HepG2 (cell line): ENCODE results near the gene CSNK1D. TPM values are rescaled to one million over a fixed set of nuclear protein-coding genes. Genes with fewer than 3 reads are reported as not detected.

ENCODE experiments used
- ARNT2 ChIP-seq: sonication (generic); formaldehyde crosslinking; IDR thresholded peaks from 2 replicates; pipeline ENCODE4 v1.8.0; 2022; ENCODE audit warnings: mild to moderate bottlenecking, low read depth, missing genetic modification reagents, moderate library complexity
- ATF1 ChIP-seq: IDR thresholded peaks from 2 replicates; pipeline ENCODE4 v1.6.1; 2016; ENCODE audit warnings: mild to moderate bottlenecking, control low read depth
- CAMTA2 ChIP-seq: sonication (generic); formaldehyde crosslinking; IDR thresholded peaks from 2 replicates; pipeline ENCODE4 v1.4.0; 2020; ENCODE audit warnings: mild to moderate bottlenecking, missing genetic modification reagents, borderline replicate concordance
- ERF ChIP-seq: IDR thresholded peaks from 2 replicates; pipeline ENCODE4 v1.6.1; 2018; ENCODE audit warnings: missing biosample characterization, missing genetic modification reagents
- IKZF4 ChIP-seq: sonication (generic); formaldehyde crosslinking; IDR thresholded peaks from 2 replicates; pipeline ENCODE4 v1.5.1; 2020; ENCODE audit warnings: borderline replicate concordance, mild to moderate bottlenecking, low read depth, missing genetic modification reagents; ENCODE audit errors: not compliant biosample characterization
- KAT2B ChIP-seq: fragments of 150-350 bp; IDR thresholded peaks from 2 replicates; pipeline ENCODE4 v1.6.1; 2014; ENCODE audit warnings: low read depth, low read length, borderline replicate concordance
- NFIB ChIP-seq: sonication (generic); formaldehyde crosslinking; IDR thresholded peaks from 2 replicates; pipeline ENCODE4 v1.9.0; 2021; ENCODE audit warnings: missing genetic modification reagents, mild to moderate bottlenecking, borderline replicate concordance
- PAWR ChIP-seq: sonication (generic); formaldehyde crosslinking; IDR thresholded peaks from 2 replicates; pipeline ENCODE4 v1.4.0; 2020; ENCODE audit warnings: missing genetic modification reagents, mild to moderate bottlenecking, borderline replicate concordance
- SIX1 ChIP-seq: sonication (generic); formaldehyde crosslinking; IDR thresholded peaks from 2 replicates; pipeline ENCODE4 v1.4.0; 2020; ENCODE audit warnings: missing genetic modification reagents, borderline replicate concordance
- SP140L ChIP-seq: sonication (generic); formaldehyde crosslinking; IDR thresholded peaks from 2 replicates; pipeline ENCODE4 v1.4.0; 2020; ENCODE audit warnings: missing genetic modification reagents, borderline replicate concordance
- SRSF1 ChIP-seq: fragments of 200-400 bp; formaldehyde crosslinking; optimal IDR thresholded peaks from 2 replicates; pipeline ENCODE3; 2017; ENCODE audit warnings: mild to moderate bottlenecking, low read depth, low read length, moderate library complexity
- SSRP1 ChIP-seq: IDR thresholded peaks from 2 replicates; pipeline ENCODE4 v1.6.1; 2016; ENCODE audit warnings: control low read depth
- TCF7 ChIP-seq: sonication (generic); IDR thresholded peaks from 2 replicates; pipeline ENCODE4 v1.6.1; 2016; ENCODE audit warnings: antibody characterized with exemption, low read depth
- ZKSCAN8 ChIP-seq: IDR thresholded peaks from 2 replicates; pipeline ENCODE4 v1.6.1; 2016; ENCODE audit warnings: borderline replicate concordance, missing genetic modification reagents, missing compliant biosample characterization
- ZMYM2 ChIP-seq: sonication (generic); formaldehyde crosslinking; IDR thresholded peaks from 2 replicates; pipeline ENCODE4 v1.8.0; 2022; ENCODE audit warnings: mild to moderate bottlenecking, missing genetic modification reagents
- ZNF124 ChIP-seq: sonication (generic); formaldehyde crosslinking; IDR thresholded peaks from 2 replicates; pipeline ENCODE4 v1.4.0; 2020; ENCODE audit warnings: missing genetic modification reagents
- ZNF24 ChIP-seq: fragments of 450-650 bp; IDR thresholded peaks from 2 replicates; pipeline ENCODE4 v1.6.1; 2017; ENCODE audit warnings: antibody characterized with exemption, mild to moderate bottlenecking
- ZNF282 ChIP-seq: fragments of 450-650 bp; IDR thresholded peaks from 2 replicates; pipeline ENCODE4 v1.6.1; 2018; ENCODE audit not compliant: partially characterized antibody
- ZNF619 ChIP-seq: sonication (generic); formaldehyde crosslinking; IDR thresholded peaks from 2 replicates; pipeline ENCODE4 v1.4.0; 2020; ENCODE audit warnings: mild to moderate bottlenecking, missing genetic modification reagents
- polyA plus RNA-seq, 8 experiments: library from polyadenylated mRNA; depleted of rRNA in 3 of 8; stranded (reverse) in 7 of 8; unstranded in 1 of 8; fragments of >200 nt; fragmentation: Illumina TruSeq in 4 of 8; extraction: Trizol in 4 of 8; gene quantifications; 2 replicates each; pipeline versions ENCODE4 v1.2.1 to v1.2.3, GENCODE V29; 2011 to 2016; ENCODE audit warnings: low read depth in 4 of 8, missing spikeins in 1 of 8, mixed read lengths in 1 of 8; ENCODE audit not compliant: insufficient read depth in 1 of 8
- total RNA-seq, 5 experiments: library from RNA; depleted of rRNA; stranded (reverse); fragments of >200 nt; fragmentation: Illumina TruSeq; extraction: Trizol; gene quantifications; 2 replicates each; pipeline ENCODE4 v1.2.3, GENCODE V29; 2016; ENCODE audit warnings: low read depth in 1 of 5
- TF ChIP-seq, protein P1 (sequence below): sonication (generic); formaldehyde crosslinking; IDR thresholded peaks from 2 replicates; pipeline ENCODE4 v1.4.0; 2020; ENCODE audit warnings: mild to moderate bottlenecking, low read depth, missing genetic modification reagents
- TF ChIP-seq, protein P2 (sequence below): sonication (generic); formaldehyde crosslinking; IDR thresholded peaks from 2 replicates; pipeline ENCODE4 v1.4.0; 2020; ENCODE audit warnings: mild to moderate bottlenecking, missing genetic modification reagents

CSNK1D gene
- total and polyA plus RNA-seq, 2 of the 13 experiments (the other 11 are each of a cell fraction or from before 2014, with no cell fraction given): 31.5 to 128 TPM

DNA sequence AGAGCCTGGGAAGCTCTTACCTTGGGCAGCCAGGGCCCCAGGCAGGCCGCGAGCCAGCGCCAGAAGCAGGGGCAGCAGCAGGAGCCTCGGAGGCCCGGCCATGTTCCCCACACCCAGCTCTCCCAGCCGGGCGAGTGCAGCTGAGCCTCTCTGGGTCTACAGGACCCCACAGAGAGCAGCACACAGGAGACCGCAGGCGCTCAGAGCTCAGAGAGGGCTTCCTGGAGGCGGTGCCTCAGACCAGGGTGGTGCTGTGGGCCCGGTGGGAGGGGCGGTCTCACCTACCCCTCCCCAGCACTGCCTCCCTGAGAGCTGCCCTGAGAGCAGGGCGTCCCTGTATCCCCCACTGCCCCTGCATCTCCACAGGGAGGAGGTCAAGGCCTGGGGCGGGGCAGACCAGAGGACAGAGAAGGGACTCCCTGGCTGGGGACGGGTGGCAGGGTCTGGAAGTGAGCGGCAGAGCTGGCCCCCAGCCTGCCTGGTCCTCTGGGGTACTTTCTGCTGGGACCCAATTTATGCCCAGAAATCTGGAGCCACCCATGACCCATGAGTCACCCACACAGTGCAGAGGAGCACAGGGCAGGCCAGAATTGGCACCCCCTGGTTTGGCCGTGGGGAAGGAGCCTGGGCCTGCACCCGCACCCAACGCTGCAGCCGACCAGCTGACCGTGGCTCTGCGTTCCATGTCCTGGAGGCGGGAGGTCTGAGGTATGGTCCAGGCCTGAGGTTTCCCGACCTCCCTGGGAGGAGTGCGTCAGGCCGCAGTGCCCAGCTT is 44.1 kb upstream of the CSNK1D start, which contains the start of gene CD7 (continued):
- TF ChIP-seq, protein P1, sequence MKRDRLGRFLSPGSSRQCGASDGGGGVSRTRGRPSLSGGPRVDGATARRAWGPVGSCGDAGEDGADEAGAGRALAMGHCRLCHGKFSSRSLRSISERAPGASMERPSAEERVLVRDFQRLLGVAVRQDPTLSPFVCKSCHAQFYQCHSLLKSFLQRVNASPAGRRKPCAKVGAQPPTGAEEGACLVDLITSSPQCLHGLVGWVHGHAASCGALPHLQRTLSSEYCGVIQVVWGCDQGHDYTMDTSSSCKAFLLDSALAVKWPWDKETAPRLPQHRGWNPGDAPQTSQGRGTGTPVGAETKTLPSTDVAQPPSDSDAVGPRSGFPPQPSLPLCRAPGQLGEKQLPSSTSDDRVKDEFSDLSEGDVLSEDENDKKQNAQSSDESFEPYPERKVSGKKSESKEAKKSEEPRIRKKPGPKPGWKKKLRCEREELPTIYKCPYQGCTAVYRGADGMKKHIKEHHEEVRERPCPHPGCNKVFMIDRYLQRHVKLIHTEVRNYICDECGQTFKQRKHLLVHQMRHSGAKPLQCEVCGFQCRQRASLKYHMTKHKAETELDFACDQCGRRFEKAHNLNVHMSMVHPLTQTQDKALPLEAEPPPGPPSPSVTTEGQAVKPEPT (CRISPR knock-in tag): no peak
- TF ChIP-seq ZNF124 (no peak), ARNT2 (0 out of 2 replicates have a peak, but pooled peaks have one; percentile 33), KAT2B (no peak), SSRP1 (CRISPR knock-in tag) (no peak), ZNF619 (CRISPR knock-in tag) (0 out of 2 replicates have a peak, but pooled peaks have one; percentile 13), ZMYM2 (CRISPR knock-in tag) (no peak), SIX1 (no peak; the same call in 1 of the 2 replicates), ZNF24 (no peak), PAWR (CRISPR knock-in tag) (peak; percentile 66; the same call in 1 of the 2 replicates), ERF (peak; percentile 51; the same call in 1 of the 2 replicates), ATF1 (CRISPR knock-in tag) (no peak), ZKSCAN8 (CRISPR knock-in tag) (no peak), ZNF282 (no peak), NFIB (CRISPR knock-in tag) (no peak), CAMTA2 (CRISPR knock-in tag) (peak; percentile 97), IKZF4 (no peak), SP140L (CRISPR knock-in tag) (no peak), TCF7 (no peak), SRSF1 (no peak)
- TF ChIP-seq, protein P2, sequence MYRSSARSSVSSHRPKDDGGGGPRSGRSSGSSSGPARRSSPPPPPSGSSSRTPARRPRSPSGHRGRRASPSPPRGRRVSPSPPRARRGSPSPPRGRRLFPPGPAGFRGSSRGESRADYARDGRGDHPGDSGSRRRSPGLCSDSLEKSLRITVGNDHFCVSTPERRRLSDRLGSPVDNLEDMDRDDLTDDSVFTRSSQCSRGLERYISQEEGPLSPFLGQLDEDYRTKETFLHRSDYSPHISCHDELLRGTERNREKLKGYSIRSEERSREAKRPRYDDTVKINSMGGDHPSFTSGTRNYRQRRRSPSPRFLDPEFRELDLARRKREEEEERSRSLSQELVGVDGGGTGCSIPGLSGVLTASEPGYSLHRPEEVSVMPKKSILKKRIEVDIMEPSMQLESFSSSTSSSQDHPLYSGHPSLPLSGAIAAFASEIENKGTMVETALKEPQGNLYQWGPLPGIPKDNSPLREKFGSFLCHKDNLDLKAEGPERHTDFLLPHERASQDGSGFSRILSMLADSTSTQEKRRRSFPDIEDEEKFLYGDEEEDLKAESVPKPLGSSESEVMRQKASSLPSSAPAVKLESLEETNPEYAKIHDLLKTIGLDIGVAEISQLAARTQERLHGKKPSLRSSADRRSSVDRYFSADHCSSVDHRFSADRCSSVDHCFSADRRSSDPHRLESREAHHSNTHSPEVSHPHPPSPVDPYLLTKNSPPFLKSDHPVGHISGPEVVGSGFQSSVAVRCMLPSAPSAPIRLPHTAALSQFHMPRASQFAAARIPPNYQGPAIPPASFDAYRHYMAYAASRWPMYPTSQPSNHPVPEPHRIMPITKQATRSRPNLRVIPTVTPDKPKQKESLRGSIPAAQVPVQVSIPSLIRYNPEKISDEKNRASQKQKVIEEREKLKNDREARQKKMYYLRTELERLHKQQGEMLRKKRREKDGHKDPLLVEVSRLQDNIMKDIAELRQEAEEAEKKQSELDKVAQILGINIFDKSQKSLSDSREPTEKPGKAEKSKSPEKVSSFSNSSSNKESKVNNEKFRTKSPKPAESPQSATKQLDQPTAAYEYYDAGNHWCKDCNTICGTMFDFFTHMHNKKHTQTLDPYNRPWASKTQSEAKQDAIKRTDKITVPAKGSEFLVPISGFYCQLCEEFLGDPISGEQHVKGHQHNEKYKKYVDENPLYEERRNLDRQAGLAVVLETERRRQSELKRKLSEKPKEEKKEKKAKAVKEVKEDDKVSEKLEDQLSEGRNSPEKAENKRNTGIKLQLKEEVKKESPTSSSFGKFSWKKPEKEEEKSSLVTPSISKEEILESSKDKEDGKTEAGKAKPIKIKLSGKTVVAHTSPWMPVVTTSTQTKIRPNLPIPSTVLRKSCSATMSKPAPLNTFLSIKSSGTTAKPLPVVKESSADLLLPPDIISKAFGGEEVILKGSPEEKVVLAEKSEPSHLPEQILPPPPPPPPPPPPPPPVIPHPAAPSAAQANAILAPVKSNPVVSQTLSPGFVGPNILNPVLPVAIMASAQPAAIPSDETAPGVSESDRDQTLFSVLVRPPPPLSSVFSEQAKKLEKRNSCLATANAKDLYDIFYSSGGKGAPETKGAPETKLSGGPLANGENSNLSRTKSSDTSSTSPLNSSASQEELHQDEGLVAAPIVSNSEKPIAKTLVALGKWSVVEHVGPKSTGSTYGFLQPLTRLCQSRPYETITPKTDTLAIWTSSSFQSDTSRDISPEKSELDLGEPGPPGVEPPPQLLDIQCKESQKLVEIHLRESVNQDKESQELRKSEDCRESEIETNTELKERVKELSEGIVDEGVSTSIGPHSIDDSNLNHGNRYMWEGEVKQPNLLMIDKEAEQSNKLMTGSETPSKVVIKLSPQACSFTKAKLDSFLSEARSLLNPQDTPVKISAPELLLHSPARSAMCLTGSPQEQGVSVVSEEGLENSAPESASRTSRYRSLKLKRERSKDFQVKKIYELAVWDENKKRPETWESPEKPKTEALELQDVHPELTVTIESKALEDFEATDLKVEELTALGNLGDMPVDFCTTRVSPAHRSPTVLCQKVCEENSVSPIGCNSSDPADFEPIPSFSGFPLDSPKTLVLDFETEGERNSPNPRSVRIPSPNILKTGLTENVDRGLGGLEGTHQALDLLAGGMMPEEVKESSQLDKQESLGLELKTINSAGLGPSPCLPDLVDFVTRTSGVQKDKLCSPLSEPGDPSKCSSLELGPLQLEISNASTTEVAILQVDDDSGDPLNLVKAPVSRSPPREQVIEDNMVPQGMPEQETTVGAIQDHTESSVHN (CRISPR knock-in tag): no peak
